Dendritic cell treated with granulocyte-macrophage colony-stimulating factor and Interleukin-4, amounts not matched to agents 40 ng/mL and 50 ng/mL, for 4 days (primary cell): ENCODE results near the gene FRRS1.

Experiments used
- H3K27ac Mint-ChIP-seq: one replicate; pipeline ENCODE4 v1.8.0; 2022; ENCODE audit warnings: mild to moderate bottlenecking, mixed read lengths
- H3K27me3 Mint-ChIP-seq: one replicate; pipeline ENCODE4 v1.8.0; 2022; ENCODE audit warnings: mild to moderate bottlenecking, mixed read lengths
- H3K36me3 Mint-ChIP-seq: one replicate; pipeline ENCODE4 v1.8.0; 2022; ENCODE audit warnings: low read depth, mixed read lengths
- H3K4me1 Mint-ChIP-seq: one replicate; pipeline ENCODE4 v1.8.0; 2022; ENCODE audit warnings: low read depth, mixed read lengths
- H3K4me3 Mint-ChIP-seq: one replicate; pipeline ENCODE4 v1.8.0; 2022; ENCODE audit warnings: mild to moderate bottlenecking, moderate library complexity, mixed read lengths
- H3K9me3 Mint-ChIP-seq: one replicate; pipeline ENCODE4 v1.8.0; 2022; ENCODE audit warnings: mixed read lengths
- intact Hi-C: fragments of 100-400 bp; cut with micrococcal nuclease; formaldehyde crosslinking; loops from one replicate; pipeline ENCODE4 v1.15.0; 2022

FRRS1 gene

GRCh38 chr1:99731384-99731783, 35.1 kb downstream of the FRRS1 start:
- Mint-ChIP-seq H3K4me1 (peaks cover 18% of the 10 kb centered on the region), H3K27me3 (no peaks in the 10 kb centered on the region), H3K4me3 (no peak overlapping the region), H3K27ac (no peak overlapping the region), H3K36me3 (peaks cover 25% of the 10 kb centered on the region), H3K9me3 (no peaks in the 10 kb centered on the region)
- intact Hi-C loops, result no loop called here

GRCh38 chr1:99728494-99729235, 37.8 kb downstream of the FRRS1 start:
- intact Hi-C loops, result no loop called here
- Mint-ChIP-seq H3K36me3 (peaks cover 25% of the 10 kb centered on the region), H3K27ac (no peak overlapping the region), H3K4me1 (peaks cover 24% of the 10 kb centered on the region), H3K4me3 (no peak overlapping the region), H3K27me3 (no peaks in the 10 kb centered on the region), H3K9me3 (no peaks in the 10 kb centered on the region)

GRCh38 chr1:99727575-99728185, 38.8 kb downstream of the FRRS1 start:
- no peaks in the 10 kb centered on the region for H3K27me3 Mint-ChIP-seq
- H3K27ac Mint-ChIP-seq, result no peak overlapping the region
- no peak overlapping the region for H3K4me3 Mint-ChIP-seq
- H3K4me1 Mint-ChIP-seq, result peaks cover 24% of the 10 kb centered on the region
- intact Hi-C loops, result no loop called here
- H3K9me3 Mint-ChIP-seq, result no peaks in the 10 kb centered on the region
- peaks cover 15% of the 10 kb centered on the region for H3K36me3 Mint-ChIP-seq

GRCh38 chr1:99726818-99727217, 39.6 kb downstream of the FRRS1 start:
- no peak overlapping the region for H3K27ac Mint-ChIP-seq
- no peaks in the 10 kb centered on the region for H3K27me3 Mint-ChIP-seq
- peaks cover 24% of the 10 kb centered on the region for H3K4me1 Mint-ChIP-seq
- no peaks in the 10 kb centered on the region for H3K9me3 Mint-ChIP-seq
- intact Hi-C loops, result no loop called here
- no peak overlapping the region for H3K4me3 Mint-ChIP-seq
- H3K36me3 Mint-ChIP-seq, result peaks cover 15% of the 10 kb centered on the region

DNA sequence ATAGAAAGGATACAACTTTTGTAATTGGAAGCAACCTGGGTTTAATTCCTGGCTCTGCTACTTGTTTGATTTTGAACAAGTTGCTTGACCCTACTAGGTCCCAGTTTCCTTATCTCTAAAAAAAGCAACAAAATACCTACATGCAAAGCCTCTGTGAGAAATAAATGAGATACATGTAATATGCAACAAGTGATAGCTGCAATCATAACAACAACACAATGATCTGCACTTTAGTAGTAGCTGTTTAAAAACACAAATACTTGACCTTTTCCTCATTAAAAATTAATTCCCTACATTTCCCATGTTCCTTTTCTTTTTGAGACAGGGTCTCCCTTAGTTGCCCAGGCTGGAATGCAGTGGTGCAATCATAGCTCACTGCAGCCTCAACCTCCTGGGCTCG, 40.0 kb downstream of the FRRS1 start:
- peaks cover 15% of the 10 kb centered on the region for H3K36me3 Mint-ChIP-seq
- no peaks in the 10 kb centered on the region for H3K27me3 Mint-ChIP-seq
- H3K4me1 Mint-ChIP-seq, result peaks cover 24% of the 10 kb centered on the region
- no peaks in the 10 kb centered on the region for H3K9me3 Mint-ChIP-seq
- no peak overlapping the region for H3K4me3 Mint-ChIP-seq
- intact Hi-C loops, result no loop called here
- no peak overlapping the region for H3K27ac Mint-ChIP-seq

GRCh38 chr1:99725996-99726395, 40.4 kb downstream of the FRRS1 start:
- H3K27me3 Mint-ChIP-seq, result no peaks in the 10 kb centered on the region
- H3K36me3 Mint-ChIP-seq, result peaks cover 15% of the 10 kb centered on the region
- H3K9me3 Mint-ChIP-seq, result no peaks in the 10 kb centered on the region
- intact Hi-C loops, result no loop called here
- no peak overlapping the region for H3K27ac Mint-ChIP-seq
- peaks cover 24% of the 10 kb centered on the region for H3K4me1 Mint-ChIP-seq
- H3K4me3 Mint-ChIP-seq, result no peak overlapping the region

DNA sequence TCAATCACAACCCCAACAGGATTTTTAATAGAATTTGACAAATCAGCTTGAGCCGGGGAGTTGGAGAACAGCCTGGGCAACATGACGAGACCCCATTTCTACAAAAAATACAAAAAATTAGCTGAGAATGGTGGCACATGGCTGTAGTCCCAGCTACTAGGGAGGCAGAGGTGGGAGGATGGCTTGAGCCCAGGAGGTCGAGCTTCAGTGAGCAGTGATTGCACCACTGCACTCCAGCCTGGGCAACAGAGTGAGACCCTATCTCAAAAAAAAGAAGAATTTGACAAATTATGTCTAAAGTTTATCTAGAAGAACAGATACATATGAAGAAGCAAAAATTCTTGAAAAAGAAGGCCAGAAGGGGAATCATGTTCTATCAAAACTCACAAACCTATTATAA, 43.2 kb downstream of the FRRS1 start:
- Mint-ChIP-seq H3K4me3 (no peak overlapping the region), H3K4me1 (peaks cover 19% of the 10 kb centered on the region), H3K27me3 (no peaks in the 10 kb centered on the region), H3K9me3 (no peaks in the 10 kb centered on the region), H3K36me3 (peaks cover 22% of the 10 kb centered on the region), H3K27ac (no peak overlapping the region)
- intact Hi-C loops, result no loop called here

- Mint-ChIP-seq H3K4me1 (no peaks in the 10 kb centered on the region), H3K4me3 (no peak overlapping the region), H3K27me3 (no peaks in the 10 kb centered on the region), H3K9me3 (no peaks in the 10 kb centered on the region), H3K27ac (no peak overlapping the region), H3K36me3 (peaks cover 37% of the 10 kb centered on the region)
- intact Hi-C loops, result no loop called here
These were observed 49.4 kb downstream of the FRRS1 start for GRCh38 chr1:99717005-99717404.

- Mint-ChIP-seq H3K27ac (no peak overlapping the region), H3K36me3 (peaks cover 61% of the 10 kb centered on the region), H3K4me3 (no peak overlapping the region), H3K9me3 (no peaks in the 10 kb centered on the region), H3K4me1 (no peaks in the 10 kb centered on the region), H3K27me3 (no peaks in the 10 kb centered on the region)
- intact Hi-C loops, result no loop called here
These were observed 53.4 kb downstream of the FRRS1 start for GRCh38 chr1:99713006-99713405.

DNA sequence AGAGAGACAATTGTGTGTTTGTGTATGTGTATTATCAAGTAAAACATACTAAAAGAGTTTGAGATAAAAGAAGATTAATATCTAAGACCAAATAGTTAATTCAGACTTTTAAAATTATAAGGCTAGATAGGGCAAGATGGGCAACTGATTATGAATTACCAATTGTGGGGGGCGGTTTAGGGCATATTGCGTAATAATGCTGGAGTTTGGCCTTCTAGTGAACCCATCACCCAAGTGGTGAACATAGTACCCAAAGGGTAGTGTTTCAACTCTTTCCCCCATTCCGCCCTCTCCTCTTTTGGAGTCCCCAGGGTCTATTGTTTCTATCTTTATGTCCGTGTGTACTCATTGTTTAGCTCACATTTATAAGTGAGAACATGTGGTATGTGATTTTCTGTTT, 55.4 kb downstream of the FRRS1 start:
- no peak overlapping the region for H3K4me3 Mint-ChIP-seq
- H3K36me3 Mint-ChIP-seq, result peaks cover 56% of the 10 kb centered on the region
- intact Hi-C loops, result no loop called here
- H3K4me1 Mint-ChIP-seq, result no peaks in the 10 kb centered on the region
- H3K27me3 Mint-ChIP-seq, result no peaks in the 10 kb centered on the region
- H3K27ac Mint-ChIP-seq, result no peak overlapping the region
- no peaks in the 10 kb centered on the region for H3K9me3 Mint-ChIP-seq

DNA sequence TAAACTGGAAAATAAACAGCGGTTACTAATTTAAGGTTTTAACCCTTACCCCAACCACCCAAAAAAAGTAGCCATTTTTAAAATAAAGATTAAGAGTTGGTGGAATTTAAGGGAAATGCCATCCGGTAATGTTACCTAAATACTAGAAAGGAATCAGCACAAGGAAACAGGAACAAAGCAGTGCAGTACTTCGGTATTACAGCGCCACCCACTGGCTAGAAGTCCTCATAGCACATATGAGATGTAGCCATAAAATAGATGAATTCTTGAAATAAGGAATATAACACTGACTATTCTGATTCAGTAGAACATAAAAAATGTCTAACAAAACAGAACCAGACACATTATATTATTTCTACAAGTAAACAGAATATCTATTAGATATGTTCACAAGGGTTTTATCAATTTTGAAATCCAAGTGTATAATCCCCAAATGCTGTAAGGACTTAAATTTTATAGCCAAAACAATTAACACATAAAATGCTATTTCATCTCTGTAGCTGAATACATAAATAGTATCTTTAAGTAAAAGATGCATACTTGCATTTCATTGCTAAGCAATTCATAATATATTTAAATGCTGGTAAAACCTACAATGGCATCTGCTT, 58.8 kb downstream of the FRRS1 start:
- H3K4me3 Mint-ChIP-seq, result no peak overlapping the region
- intact Hi-C loops, result loop anchor here (1.0 to 5.0 kb wide), 3 partner anchors 225 to 960 kb away; no protein-coding TSS in a partner anchor
- H3K27ac Mint-ChIP-seq, result no peak overlapping the region
- peaks cover 12% of the 10 kb centered on the region for H3K4me1 Mint-ChIP-seq
- no peaks in the 10 kb centered on the region for H3K9me3 Mint-ChIP-seq
- H3K36me3 Mint-ChIP-seq, result peaks cover 31% of the 10 kb centered on the region
- no peaks in the 10 kb centered on the region for H3K27me3 Mint-ChIP-seq

GRCh38 chr1:99705385-99705784, 61.0 kb downstream of the FRRS1 start:
- Mint-ChIP-seq H3K4me1 (peaks cover 12% of the 10 kb centered on the region), H3K9me3 (no peaks in the 10 kb centered on the region), H3K27me3 (no peaks in the 10 kb centered on the region), H3K4me3 (no peak overlapping the region), H3K27ac (no peak overlapping the region), H3K36me3 (peaks cover 18% of the 10 kb centered on the region)
- intact Hi-C loops, result loop anchor here (5.0 kb wide), 2 partner anchors 223 to 958 kb away; no protein-coding TSS in a partner anchor

DNA sequence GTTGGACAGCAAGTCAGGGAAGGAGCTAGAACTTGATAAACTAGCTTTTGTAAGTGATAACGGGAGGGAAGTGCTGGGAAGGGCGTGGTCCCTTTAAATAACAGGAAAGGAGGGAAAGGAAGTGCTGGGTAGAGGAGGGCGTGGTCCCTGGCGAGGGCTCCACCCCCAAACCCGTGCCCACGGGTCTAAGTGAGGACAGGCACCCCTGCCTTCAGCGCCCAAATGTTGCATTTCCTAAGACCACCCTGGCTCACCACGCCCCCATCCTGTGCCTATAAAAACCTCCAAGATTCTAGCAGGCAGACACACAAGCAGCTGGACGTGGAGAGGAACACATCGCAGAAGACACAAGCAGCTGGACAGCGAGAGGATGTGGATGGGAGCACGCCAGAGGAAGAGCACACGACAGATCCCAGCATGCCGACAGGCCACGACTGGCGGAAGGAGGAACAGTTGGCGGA, 62.0 kb downstream of the FRRS1 start:
- Mint-ChIP-seq H3K36me3 (peaks cover 8% of the 10 kb centered on the region), H3K4me3 (peak overlapping the region; percentile 44), H3K27me3 (no peaks in the 10 kb centered on the region), H3K27ac (no peak overlapping the region), H3K4me1 (peaks cover 19% of the 10 kb centered on the region), H3K9me3 (no peaks in the 10 kb centered on the region)
- intact Hi-C loops, result no loop called here

DNA sequence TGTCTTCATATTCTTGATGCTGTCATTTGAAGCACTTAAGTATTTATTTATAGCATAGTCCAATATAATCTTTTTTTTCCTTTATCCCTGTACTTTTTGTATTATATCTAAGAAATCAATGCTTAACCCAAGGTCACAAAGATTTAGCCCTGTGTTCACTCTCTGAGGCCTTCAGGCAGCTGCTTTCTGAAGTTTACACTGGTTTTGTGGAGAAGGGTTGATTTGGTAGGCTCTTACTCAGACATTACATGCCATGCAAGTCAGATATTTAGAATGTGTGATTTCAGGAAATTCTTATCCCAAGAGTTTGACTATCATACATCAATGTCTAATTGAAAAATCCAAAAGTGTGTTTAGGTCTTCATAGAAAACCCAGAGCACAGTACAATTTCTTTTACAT, 64.2 kb downstream of the FRRS1 start:
- Mint-ChIP-seq H3K9me3 (no peaks in the 10 kb centered on the region), H3K36me3 (no peaks in the 10 kb centered on the region), H3K27ac (no peak overlapping the region), H3K4me1 (peaks cover 31% of the 10 kb centered on the region), H3K27me3 (no peaks in the 10 kb centered on the region), H3K4me3 (no peak overlapping the region)
- intact Hi-C loops, result no loop called here
